Duodenal mucosa (tissue), 2 donors: Measurements from ENCODE around the gene PKD2.

Source experiments
- H3K27ac ChIP-seq: one replicate; pipeline ENCODE4 v1.7.0; 2013; ENCODE audit warnings: low read depth, low read length
- H3K27me3 ChIP-seq, 2 donors: one replicate each; pipeline ENCODE4 v1.7.0; 2013; ENCODE audit warnings: low read length in 2 of 2, control low read depth in 1 of 2; ENCODE audit not compliant: insufficient read depth in 2 of 2, control insufficient read depth in 1 of 2
- H3K36me3 ChIP-seq, 2 donors: one replicate each; pipeline ENCODE4 v1.7.0; 2013; ENCODE audit warnings: low read length in 2 of 2, control low read depth in 1 of 2; ENCODE audit not compliant: insufficient read depth in 2 of 2, control insufficient read depth in 1 of 2
- H3K4me1 ChIP-seq, 2 donors: one replicate each; pipeline ENCODE4 v1.7.0; 2013; ENCODE audit warnings: low read length in 2 of 2, control low read depth in 1 of 2; ENCODE audit not compliant: insufficient read depth in 2 of 2, control insufficient read depth in 1 of 2
- H3K4me3 ChIP-seq, 2 donors: one replicate each; pipeline ENCODE4 v1.7.0; 2013; ENCODE audit warnings: low read length in 2 of 2, low read depth in 1 of 2
- H3K9ac ChIP-seq, 2 donors: one replicate each; pipeline ENCODE4 v1.7.0; 2013; ENCODE audit warnings: low read length in 2 of 2, low read depth in 1 of 2
- H3K9me3 ChIP-seq, 2 donors: one replicate each; pipeline ENCODE4 v1.7.0; 2013; ENCODE audit warnings: low read length in 2 of 2, control low read depth in 1 of 2; ENCODE audit not compliant: control insufficient read depth in 1 of 2

The PKD2 gene

GRCh38 chr4:87974856-87975462, 32.5 kb upstream of the PKD2 start:
- Histone ChIP-seq H3K9ac (no peak overlapping the region), H3K27me3 (peaks cover 6 to 32% of the 10 kb centered on the region in 2 donors)

GRCh38 chr4:87975466-87975865, 32.0 kb upstream of the PKD2 start, which contains the start of gene SPP1:
Gene SPP1 (plus strand): TSS chr4:87975714. CDS start chr4:87976896, 1,182 bp downstream.
- Histone ChIP-seq H3K27me3 (peaks cover 6 to 30% of the 10 kb centered on the region in 2 donors), H3K9ac (no peak within 1 kb of the TSS), H3K36me3 (no peaks in the 10 kb centered on the region), H3K4me3 (no peak within 1 kb of the TSS), H3K27ac (no peak within 1 kb of the TSS), H3K4me1 (no peaks in the 10 kb centered on the region), H3K9me3 (no peaks in the 10 kb centered on the region)

More at GRCh38 chr4:87974856-87975462, 32.5 kb upstream of the PKD2 start:
- Histone ChIP-seq H3K4me1 (no peaks in the 10 kb centered on the region), H3K36me3 (no peaks in the 10 kb centered on the region), H3K27ac (no peak overlapping the region), H3K4me3 (no peak overlapping the region), H3K9me3 (no peaks in the 10 kb centered on the region)

GRCh38 chr4:87977521-87978278, 29.7 kb upstream of the PKD2 start:
- H3K4me1 ChIP-seq: no peaks in the 10 kb centered on the region
- no peaks in the 10 kb centered on the region for H3K9me3 ChIP-seq
- H3K9ac ChIP-seq: no peak overlapping the region
- no peak overlapping the region for H3K27ac ChIP-seq
- no peak overlapping the region for H3K4me3 ChIP-seq
- peaks cover 6 to 19% of the 10 kb centered on the region in 2 donors for H3K27me3 ChIP-seq
- no peaks in the 10 kb centered on the region for H3K36me3 ChIP-seq

- Histone ChIP-seq H3K27me3 (peaks cover 6 to 19% of the 10 kb centered on the region in 2 donors), H3K4me1 (no peaks in the 10 kb centered on the region), H3K9me3 (no peaks in the 10 kb centered on the region), H3K36me3 (no peaks in the 10 kb centered on the region), H3K27ac (no peak overlapping the region), H3K4me3 (no peak overlapping the region), H3K9ac (no peak overlapping the region)
Observed at GRCh38 chr4:87978681-87979080, 28.8 kb upstream of the PKD2 start.

- H3K4me1 ChIP-seq: no peaks in the 10 kb centered on the region
- H3K9ac ChIP-seq: no peak overlapping the region
- H3K4me3 ChIP-seq: no peak overlapping the region
- no peaks in the 10 kb centered on the region for H3K36me3 ChIP-seq
- H3K27me3 ChIP-seq: peaks cover 6 to 13% of the 10 kb centered on the region in 2 donors
- no peak overlapping the region for H3K27ac ChIP-seq
- H3K9me3 ChIP-seq: no peaks in the 10 kb centered on the region
Observed at GRCh38 chr4:87979810-87980209, 27.6 kb upstream of the PKD2 start.

- H3K4me1 ChIP-seq: no peaks in the 10 kb centered on the region
- no peaks in the 10 kb centered on the region for H3K9me3 ChIP-seq
- no peak overlapping the region for H3K27ac ChIP-seq
- no peak overlapping the region for H3K9ac ChIP-seq
- no peaks in the 10 kb centered on the region for H3K27me3 ChIP-seq
- no peak overlapping the region for H3K4me3 ChIP-seq
- H3K36me3 ChIP-seq: no peaks in the 10 kb centered on the region
Observed at GRCh38 chr4:87981486-87981885, 25.9 kb upstream of the PKD2 start.

- no peaks in the 10 kb centered on the region for H3K27me3 ChIP-seq
- H3K4me3 ChIP-seq: no peak overlapping the region
- no peaks in the 10 kb centered on the region for H3K4me1 ChIP-seq
- no peak overlapping the region for H3K9ac ChIP-seq
- H3K9me3 ChIP-seq: no peaks in the 10 kb centered on the region
- no peaks in the 10 kb centered on the region for H3K36me3 ChIP-seq
- H3K27ac ChIP-seq: no peak overlapping the region
Observed at GRCh38 chr4:87982036-87982435, 25.4 kb upstream of the PKD2 start.

GRCh38 chr4:87982446-87983010, 24.9 kb upstream of the PKD2 start:
- Histone ChIP-seq H3K27me3 (no peaks in the 10 kb centered on the region), H3K27ac (no peak overlapping the region), H3K9me3 (no peaks in the 10 kb centered on the region), H3K9ac (no peak overlapping the region), H3K36me3 (no peaks in the 10 kb centered on the region), H3K4me3 (no peak overlapping the region), H3K4me1 (no peaks in the 10 kb centered on the region)

- Histone ChIP-seq H3K4me3 (no peak overlapping the region), H3K9ac (no peak overlapping the region), H3K9me3 (no peaks in the 10 kb centered on the region), H3K27ac (no peak overlapping the region), H3K36me3 (no peaks in the 10 kb centered on the region), H3K4me1 (no peaks in the 10 kb centered on the region), H3K27me3 (no peaks in the 10 kb centered on the region)
Observed at GRCh38 chr4:87983996-87984395, 23.4 kb upstream of the PKD2 start.

- H3K9me3 ChIP-seq: no peaks in the 10 kb centered on the region
- no peak overlapping the region for H3K27ac ChIP-seq
- H3K4me3 ChIP-seq: no peak overlapping the region
- no peaks in the 10 kb centered on the region for H3K27me3 ChIP-seq
- no peaks in the 10 kb centered on the region for H3K36me3 ChIP-seq
- no peak overlapping the region for H3K9ac ChIP-seq
- H3K4me1 ChIP-seq: no peaks in the 10 kb centered on the region
Observed at GRCh38 chr4:87985097-87985886, 22.1 kb upstream of the PKD2 start.
